22Rv1 (cell line): Measurements from ENCODE around the gene GBA2.
A peak's percentile ranks its signal among the peaks of the same experiment; 100 is the strongest.

Experiments used
- ZFX ChIP-seq: fragments of 450-650 bp; IDR thresholded peaks from 2 replicates; pipeline ENCODE4 v1.6.1; 2017; ENCODE audit warnings: antibody characterized with exemption, borderline replicate concordance
- TF ChIP-seq, protein P1 (sequence below): fragments of 450-650 bp; IDR thresholded peaks from 2 replicates; pipeline ENCODE4 v1.5.1; 2017; ENCODE audit warnings: mild to moderate bottlenecking

DNA sequence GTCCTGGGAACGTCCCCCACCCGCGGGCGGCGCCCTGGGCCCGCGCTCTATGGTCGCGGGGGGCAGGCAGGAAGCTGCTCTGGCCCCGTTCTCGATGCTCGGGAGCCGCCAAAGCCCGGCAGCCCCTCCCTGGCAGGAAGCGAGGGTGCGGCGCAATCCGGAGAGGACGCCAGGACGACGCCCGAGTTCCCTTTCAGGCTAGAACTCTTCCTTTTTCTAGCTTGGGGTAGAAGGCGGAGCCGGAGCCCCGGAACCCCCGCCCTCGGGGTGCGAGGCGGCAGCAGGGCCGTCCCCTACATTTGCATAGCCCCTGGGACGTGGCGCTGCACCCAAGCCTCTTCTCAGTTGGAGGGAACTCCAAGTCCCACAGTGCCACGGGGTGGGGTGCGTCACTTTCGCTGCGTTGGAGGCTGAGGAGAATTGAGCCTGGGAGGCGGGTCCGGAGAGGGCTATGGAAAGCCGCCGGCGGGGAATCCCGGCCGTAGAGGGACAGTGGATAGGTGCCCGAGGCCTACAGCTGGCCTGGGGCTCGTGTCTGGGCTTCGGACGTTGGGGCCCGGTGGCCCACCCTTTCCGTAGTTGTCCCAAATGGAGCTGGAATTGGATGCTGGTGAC is 16.7 kb downstream of the GBA2 start, which contains the start of the genes CREB3 and TLN1:
- TF ChIP-seq, protein P1, sequence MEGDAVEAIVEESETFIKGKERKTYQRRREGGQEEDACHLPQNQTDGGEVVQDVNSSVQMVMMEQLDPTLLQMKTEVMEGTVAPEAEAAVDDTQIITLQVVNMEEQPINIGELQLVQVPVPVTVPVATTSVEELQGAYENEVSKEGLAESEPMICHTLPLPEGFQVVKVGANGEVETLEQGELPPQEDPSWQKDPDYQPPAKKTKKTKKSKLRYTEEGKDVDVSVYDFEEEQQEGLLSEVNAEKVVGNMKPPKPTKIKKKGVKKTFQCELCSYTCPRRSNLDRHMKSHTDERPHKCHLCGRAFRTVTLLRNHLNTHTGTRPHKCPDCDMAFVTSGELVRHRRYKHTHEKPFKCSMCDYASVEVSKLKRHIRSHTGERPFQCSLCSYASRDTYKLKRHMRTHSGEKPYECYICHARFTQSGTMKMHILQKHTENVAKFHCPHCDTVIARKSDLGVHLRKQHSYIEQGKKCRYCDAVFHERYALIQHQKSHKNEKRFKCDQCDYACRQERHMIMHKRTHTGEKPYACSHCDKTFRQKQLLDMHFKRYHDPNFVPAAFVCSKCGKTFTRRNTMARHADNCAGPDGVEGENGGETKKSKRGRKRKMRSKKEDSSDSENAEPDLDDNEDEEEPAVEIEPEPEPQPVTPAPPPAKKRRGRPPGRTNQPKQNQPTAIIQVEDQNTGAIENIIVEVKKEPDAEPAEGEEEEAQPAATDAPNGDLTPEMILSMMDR = peak; percentile 41
- no peak for TF ChIP-seq ZFX
